Type B pancreatic cell (in vitro differentiated cells): ENCODE data around the gene NTSR2. TPM values are rescaled to one million over a fixed set of nuclear protein-coding genes. Genes with fewer than 3 reads are reported as not detected.

Experiments
- DNase-seq: peaks from one replicate; pipeline ENCODE4 v3.0.0; 2021; ENCODE audit warnings: mixed read lengths; ENCODE audit not compliant: unreplicated experiment; ENCODE audit errors: extremely low spot score
- H3K27ac Mint-ChIP-seq: 2 replicates; pipeline ENCODE4 v1.8.0; 2021; ENCODE audit warnings: mild to moderate bottlenecking, mixed read lengths
- H3K27me3 Mint-ChIP-seq: 2 replicates; pipeline ENCODE4 v1.8.0; 2021; ENCODE audit warnings: mixed read lengths
- H3K36me3 Mint-ChIP-seq: 2 replicates; pipeline ENCODE4 v1.8.0; 2021; ENCODE audit warnings: mixed read lengths
- H3K4me1 Mint-ChIP-seq: one replicate; pipeline ENCODE4 v1.8.0; 2021; ENCODE audit warnings: mixed read lengths; ENCODE audit not compliant: unreplicated experiment
- H3K4me3 Mint-ChIP-seq: 2 replicates; pipeline ENCODE4 v1.8.0; 2021; ENCODE audit warnings: mild to moderate bottlenecking, mixed read lengths
- H3K9me3 Mint-ChIP-seq: 2 replicates; pipeline ENCODE4 v1.8.0; 2021; ENCODE audit warnings: mixed read lengths
- total RNA-seq: library from RNA; stranded (reverse); gene quantifications from 2 replicates; pipeline ENCODE4 v1.2.1, GENCODE V29; 2021; ENCODE audit warnings: low replicate concordance
- TF ChIP-seq, protein P1 (sequence below): fragments of 200-600 bp; sonication (generic); conservative IDR thresholded peaks from 2 replicates; pipeline ENCODE4 v1.5.0; 2021; ENCODE audit warnings: antibody characterized with exemption, mild to moderate bottlenecking

Gene NTSR2
- total RNA-seq, 1 donor from 2014 or later, result not detected

- Mint-ChIP-seq H3K4me3 (no peak overlapping the region), H3K9me3 (peaks cover 5% of the 10 kb centered on the region), H3K36me3 (no peaks in the 10 kb centered on the region), H3K4me1 (no peaks in the 10 kb centered on the region), H3K27ac (no peak overlapping the region), H3K27me3 (peaks cover 8% of the 10 kb centered on the region)
- DNase-seq, result no peak
- TF ChIP-seq, protein P1, sequence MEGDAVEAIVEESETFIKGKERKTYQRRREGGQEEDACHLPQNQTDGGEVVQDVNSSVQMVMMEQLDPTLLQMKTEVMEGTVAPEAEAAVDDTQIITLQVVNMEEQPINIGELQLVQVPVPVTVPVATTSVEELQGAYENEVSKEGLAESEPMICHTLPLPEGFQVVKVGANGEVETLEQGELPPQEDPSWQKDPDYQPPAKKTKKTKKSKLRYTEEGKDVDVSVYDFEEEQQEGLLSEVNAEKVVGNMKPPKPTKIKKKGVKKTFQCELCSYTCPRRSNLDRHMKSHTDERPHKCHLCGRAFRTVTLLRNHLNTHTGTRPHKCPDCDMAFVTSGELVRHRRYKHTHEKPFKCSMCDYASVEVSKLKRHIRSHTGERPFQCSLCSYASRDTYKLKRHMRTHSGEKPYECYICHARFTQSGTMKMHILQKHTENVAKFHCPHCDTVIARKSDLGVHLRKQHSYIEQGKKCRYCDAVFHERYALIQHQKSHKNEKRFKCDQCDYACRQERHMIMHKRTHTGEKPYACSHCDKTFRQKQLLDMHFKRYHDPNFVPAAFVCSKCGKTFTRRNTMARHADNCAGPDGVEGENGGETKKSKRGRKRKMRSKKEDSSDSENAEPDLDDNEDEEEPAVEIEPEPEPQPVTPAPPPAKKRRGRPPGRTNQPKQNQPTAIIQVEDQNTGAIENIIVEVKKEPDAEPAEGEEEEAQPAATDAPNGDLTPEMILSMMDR, result no peak
Measured at GRCh38 chr2:11705063-11705462, 35.1 kb upstream of the NTSR2 start.

DNA sequence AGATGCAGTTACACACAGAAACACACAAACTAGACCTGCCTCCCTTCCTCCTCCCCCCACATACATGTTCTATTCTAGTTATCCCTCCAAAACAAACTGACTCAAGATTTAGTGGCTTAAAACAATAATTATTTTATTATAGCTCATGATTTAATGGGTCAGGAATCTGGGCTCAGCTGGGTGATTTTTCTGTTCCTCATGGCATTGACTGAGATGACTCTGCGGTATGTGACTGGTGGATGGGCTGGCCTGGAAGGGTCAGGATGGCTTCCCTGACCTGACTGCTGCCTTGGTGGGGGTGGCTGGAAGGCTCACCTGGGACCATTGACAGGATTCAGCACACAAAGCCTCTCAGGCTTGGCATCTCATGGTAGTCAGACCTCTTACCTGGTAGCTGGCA, 33.7 kb upstream of the NTSR2 start:
- H3K36me3 Mint-ChIP-seq, result no peaks in the 10 kb centered on the region
- no peak overlapping the region for H3K4me3 Mint-ChIP-seq
- peaks cover 5% of the 10 kb centered on the region for H3K9me3 Mint-ChIP-seq
- no peaks in the 10 kb centered on the region for H3K4me1 Mint-ChIP-seq
- no peak for DNase-seq
- TF ChIP-seq, protein P1, result no peak
- H3K27ac Mint-ChIP-seq, result no peak overlapping the region
- peaks cover 5% of the 10 kb centered on the region for H3K27me3 Mint-ChIP-seq

- TF ChIP-seq, protein P1, result no peak
- Mint-ChIP-seq H3K4me1 (no peaks in the 10 kb centered on the region), H3K4me3 (no peak overlapping the region), H3K27ac (no peak overlapping the region), H3K36me3 (no peaks in the 10 kb centered on the region), H3K27me3 (peaks cover 5% of the 10 kb centered on the region), H3K9me3 (peaks cover 5% of the 10 kb centered on the region)
- DNase-seq, result no peak
Measured at GRCh38 chr2:11702946-11703345, 33.0 kb upstream of the NTSR2 start.

GRCh38 chr2:11701751-11702301, 31.8 kb upstream of the NTSR2 start:
- TF ChIP-seq, protein P1, result no peak
- Mint-ChIP-seq H3K27ac (no peak overlapping the region), H3K4me3 (no peak overlapping the region), H3K4me1 (peaks cover 5% of the 10 kb centered on the region), H3K36me3 (no peaks in the 10 kb centered on the region), H3K9me3 (peaks cover 5% of the 10 kb centered on the region), H3K27me3 (peaks cover under 1% of the 10 kb centered on the region)
- no peak for DNase-seq

- TF ChIP-seq, protein P1, result no peak
Measured at GRCh38 chr2:11701206-11701605, 31.2 kb upstream of the NTSR2 start.

More at GRCh38 chr2:11701206-11701605, 31.2 kb upstream of the NTSR2 start:
- Mint-ChIP-seq H3K27me3 (no peaks in the 10 kb centered on the region), H3K36me3 (no peaks in the 10 kb centered on the region), H3K27ac (no peak overlapping the region), H3K9me3 (peaks cover 3% of the 10 kb centered on the region), H3K4me3 (no peak overlapping the region), H3K4me1 (peaks cover 6% of the 10 kb centered on the region)
- no peak for DNase-seq
